Measurements from ENCODE around the gene PALLD. TPM values are rescaled to one million over a fixed set of nuclear protein-coding genes. Genes with fewer than 3 reads are reported as not detected.

Gene PALLD
- total and polyA plus RNA-seq, 3 donors from 2014 or later: 138 to 156 (median 146) TPM

- no peak overlapping the region for H3K4me3 ChIP-seq
- intact Hi-C loops (cut with DNase I; ENCODE audit: low total_unique reads): no loop called here
- peaks cover 31% of the 10 kb centered on the region for H3K4me1 ChIP-seq
Observed at GRCh38 chr4:168836490-168836889, 339.6 kb downstream of the PALLD start.

GRCh38 chr4:168837922-168838321 lies 341.1 kb downstream of the PALLD start:
- WGBS, 2 donors: 57 to 66% methylated on average over 4 of the region's 4 CpGs
- H3K4me1 ChIP-seq: peaks cover 39% of the 10 kb centered on the region

More at GRCh38 chr4:168836490-168836889, 339.6 kb downstream of the PALLD start:
- Histone ChIP-seq H3K27ac (peak overlapping the region in 1 of 2 donors; percentile 90), H3K9me3 (no peaks in the 10 kb centered on the region), H3K36me3 (ENCODE audit: low read depth, missing control alignments) (no peaks in the 10 kb centered on the region), H3K27me3 (no peaks in the 10 kb centered on the region)
- 78 to 97% methylated on average over 9 of the region's 9 CpGs for whole genome bisulfite sequencing, 2 donors
- TF ChIP-seq CTCF (IDR thresholded peaks at IDR 0.05) (no peak), POLR2A (IDR thresholded peaks at IDR 0.05) (no peak)
- no peak for DNase-seq

GRCh38 chr4:168839758-168840391 lies 343.0 kb downstream of the PALLD start:
- intact Hi-C loops (cut with DNase I; ENCODE audit: low total_unique reads): no loop called here
- 19 to 42% methylated on average over 3 of the region's 3 CpGs for WGBS, 2 donors
- Histone ChIP-seq H3K27ac (peak overlapping the region; percentile 86 to 90), H3K36me3 (ENCODE audit: low read depth, missing control alignments) (no peaks in the 10 kb centered on the region), H3K4me3 (no peak overlapping the region), H3K27me3 (no peaks in the 10 kb centered on the region), H3K4me1 (peaks cover 38% of the 10 kb centered on the region), H3K9me3 (no peaks in the 10 kb centered on the region)
- no peak for DNase-seq
- TF ChIP-seq POLR2A (IDR thresholded peaks at IDR 0.05) (no peak), CTCF (IDR thresholded peaks at IDR 0.05) (no peak)

More at GRCh38 chr4:168837922-168838321, 341.1 kb downstream of the PALLD start:
- H3K27ac ChIP-seq: peak overlapping the region in 1 of 2 donors; percentile 90
- intact Hi-C loops (cut with DNase I; ENCODE audit: low total_unique reads): no loop called here
- no peak for DNase-seq
- no peak overlapping the region for H3K4me3 ChIP-seq
- no peaks in the 10 kb centered on the region for H3K9me3 ChIP-seq
- no peaks in the 10 kb centered on the region for H3K36me3 ChIP-seq (ENCODE audit: low read depth, missing control alignments)
- no peak for TF ChIP-seq CTCF (IDR thresholded peaks at IDR 0.05)
- no peak for TF ChIP-seq POLR2A (IDR thresholded peaks at IDR 0.05)
- no peaks in the 10 kb centered on the region for H3K27me3 ChIP-seq

GRCh38 chr4:168840392-168840763 lies 343.5 kb downstream of the PALLD start:
- Histone ChIP-seq H3K27me3 (no peaks in the 10 kb centered on the region), H3K9me3 (no peaks in the 10 kb centered on the region), H3K4me3 (no peak overlapping the region), H3K4me1 (peaks cover 39% of the 10 kb centered on the region), H3K27ac (peak overlapping the region; percentile 60 to 90), H3K36me3 (ENCODE audit: low read depth, missing control alignments) (no peaks in the 10 kb centered on the region)
- no peak for DNase-seq
- 41 to 69% methylated on average over 4 of the region's 4 CpGs for WGBS, 2 donors
- TF ChIP-seq CTCF (IDR thresholded peaks at IDR 0.05) (no peak), POLR2A (IDR thresholded peaks at IDR 0.05) (no peak)
- intact Hi-C loops (cut with DNase I; ENCODE audit: low total_unique reads): no loop called here

All from testis (tissue), 3 donors.